CD14-positive monocyte (primary cell): ENCODE data around the gene EML1. TPM values are rescaled to one million over a fixed set of nuclear protein-coding genes. Genes with fewer than 3 reads are reported as not detected.

Source experiments
- DNase-seq, 3 donors: peaks; one replicate each; pipeline ENCODE4 v3.0.0-alpha.2; 2011 to 2022
- H2AFZ ChIP-seq: 2 replicates; pipeline ENCODE4 v1.6.0; 2012; ENCODE audit warnings: mild to moderate bottlenecking, low read depth, low read length, inconsistent platforms; ENCODE audit not compliant: insufficient read depth, poor library complexity, severe bottlenecking
- H3K27ac ChIP-seq, 2 donors: 1 replicate in 1 of 2; 2 replicates in 1 of 2; pipeline ENCODE4 v1.5.1; 2012 to 2013; ENCODE audit warnings: low read length in 2 of 2, control low read depth in 1 of 2, inconsistent platforms in 1 of 2, low read depth in 1 of 2, mild to moderate bottlenecking in 1 of 2
- H3K27me3 ChIP-seq, 2 donors: one replicate each; pipeline versions ENCODE4 v1.6.0 to v1.6.1; 2011 to 2013; ENCODE audit warnings: low read length in 2 of 2; ENCODE audit not compliant: control insufficient read depth in 2 of 2, insufficient read depth in 2 of 2
- H3K36me3 ChIP-seq, 2 donors: replicated peaks in 1 of 2; 1 replicate in 1 of 2; 2 replicates in 1 of 2; pipeline versions ENCODE4 v1.5.1 to v1.6.1; 2012 to 2013; ENCODE audit warnings: low read length in 2 of 2, control low read depth in 1 of 2, inconsistent platforms in 1 of 2, mild to moderate bottlenecking in 1 of 2; ENCODE audit not compliant: insufficient read depth in 2 of 2, control insufficient read depth in 1 of 2
- H3K4me1 ChIP-seq, 2 donors: 1 replicate in 1 of 2; 2 replicates in 1 of 2; pipeline versions ENCODE4 v1.5.1 to v1.6.1; 2012 to 2013; ENCODE audit warnings: low read length in 2 of 2, control low read depth in 1 of 2, inconsistent platforms in 1 of 2, mild to moderate bottlenecking in 1 of 2, moderate library complexity in 1 of 2; ENCODE audit not compliant: insufficient read depth in 2 of 2, control insufficient read depth in 1 of 2
- H3K4me2 ChIP-seq: replicated peaks from 2 replicates; pipeline ENCODE3; 2012; ENCODE audit warnings: low read length, moderate library complexity, mild to moderate bottlenecking; ENCODE audit not compliant: poor library complexity, severe bottlenecking; ENCODE audit errors: extremely low read depth
- H3K4me3 ChIP-seq, 3 experiments: fragments of 200-600 bp in 1 of 3; sonication (generic) in 1 of 3; replicated peaks in 1 of 3; 1 replicate in 2 of 3; 2 replicates in 1 of 3; pipeline ENCODE4 v1.5.1; 2011 to 2013; ENCODE audit warnings: low read length in 3 of 3, mild to moderate bottlenecking in 3 of 3, control low read depth in 2 of 3, low read depth in 2 of 3, inconsistent platforms in 1 of 3, moderate library complexity in 1 of 3
- H3K79me2 ChIP-seq: 2 replicates; pipeline ENCODE4 v1.6.0; 2012; ENCODE audit warnings: mild to moderate bottlenecking, control low read depth, inconsistent platforms, low read length, moderate library complexity; ENCODE audit not compliant: insufficient read depth
- H3K9ac ChIP-seq: 2 replicates; pipeline ENCODE4 v1.6.0; 2017; ENCODE audit warnings: low read length, mild to moderate bottlenecking; ENCODE audit not compliant: insufficient read depth, poor library complexity, severe bottlenecking
- H3K9me3 ChIP-seq, 2 donors: replicated peaks in 1 of 2; 1 replicate in 1 of 2; 2 replicates in 1 of 2; pipeline versions ENCODE4 v1.5.1 to v1.6.1; 2012 to 2013; ENCODE audit warnings: low read length in 2 of 2, control low read depth in 1 of 2; ENCODE audit not compliant: control insufficient read depth in 1 of 2, insufficient read depth in 1 of 2
- H4K20me1 ChIP-seq: 2 replicates; pipeline ENCODE4 v1.6.0; 2012; ENCODE audit warnings: mild to moderate bottlenecking, low read length, control low read depth, moderate library complexity; ENCODE audit not compliant: insufficient read depth
- H3K27ac Mint-ChIP-seq, 7 donors: one replicate each; pipeline ENCODE4 v1.8.0; 2020; ENCODE audit warnings: mild to moderate bottlenecking in 7 of 7, mixed read lengths in 7 of 7, moderate library complexity in 6 of 7, inconsistent platforms in 2 of 7
- H3K27me3 Mint-ChIP-seq, 3 donors: one replicate each; pipeline ENCODE4 v1.8.0; 2021 to 2022; ENCODE audit warnings: low read depth in 3 of 3, mild to moderate bottlenecking in 3 of 3, mixed read lengths in 3 of 3, moderate library complexity in 3 of 3, inconsistent platforms in 1 of 3
- H3K36me3 Mint-ChIP-seq, 2 donors: one replicate each; pipeline ENCODE4 v1.8.0; 2020; ENCODE audit warnings: mixed read lengths in 2 of 2, inconsistent platforms in 1 of 2, mild to moderate bottlenecking in 1 of 2
- H3K4me1 Mint-ChIP-seq: one replicate; pipeline ENCODE4 v1.8.0; 2020; ENCODE audit warnings: mild to moderate bottlenecking, mixed read lengths
- H3K4me3 Mint-ChIP-seq, 2 donors: one replicate each; pipeline ENCODE4 v1.8.0; 2020; ENCODE audit warnings: mild to moderate bottlenecking in 2 of 2, mixed read lengths in 2 of 2, moderate library complexity in 1 of 2
- H3K9me3 Mint-ChIP-seq, 7 donors: one replicate each; pipeline ENCODE4 v1.8.0; 2020 to 2022; ENCODE audit warnings: mixed read lengths in 7 of 7, mild to moderate bottlenecking in 6 of 7, moderate library complexity in 6 of 7, inconsistent platforms in 2 of 7
- WGBS: methylation state at CpG from one replicate; pipeline ENCODE4 v1.1.5; 2013; ENCODE audit warnings: missing lambda C conversion rate; ENCODE audit not compliant: insufficient coverage; 5-methylcytosine and 5-hydroxymethylcytosine counted together
- intact Hi-C, 2 donors: fragments of 100-400 bp; cut with micrococcal nuclease; formaldehyde crosslinking; loops; one replicate each; pipeline versions ENCODE4 v1.15.0 to v1.15.1; 2023
- polyA plus RNA-seq, 3 donors: library from polyadenylated mRNA; depleted of rRNA in 1 of 3; unstranded in 2 of 3; stranded (reverse) in 1 of 3; fragments of 300-500 nt in 2 of 3; fragments of >200 nt in 1 of 3; fragmentation: Illumina TruSeq in 2 of 3; gene quantifications; 1 replicate in 2 of 3; 2 replicates in 1 of 3; pipeline ENCODE4 v1.2.3, GENCODE V29; 2012 to 2021
- TF ChIP-seq, protein P1 (sequence below): fragments of 200-600 bp; IDR thresholded peaks from one replicate; pipeline ENCODE4 v1.8.0; 2022; ENCODE audit warnings: antibody characterized with exemption, mild to moderate bottlenecking

Gene EML1
- polyA plus RNA-seq, 3 donors: not detected

DNA sequence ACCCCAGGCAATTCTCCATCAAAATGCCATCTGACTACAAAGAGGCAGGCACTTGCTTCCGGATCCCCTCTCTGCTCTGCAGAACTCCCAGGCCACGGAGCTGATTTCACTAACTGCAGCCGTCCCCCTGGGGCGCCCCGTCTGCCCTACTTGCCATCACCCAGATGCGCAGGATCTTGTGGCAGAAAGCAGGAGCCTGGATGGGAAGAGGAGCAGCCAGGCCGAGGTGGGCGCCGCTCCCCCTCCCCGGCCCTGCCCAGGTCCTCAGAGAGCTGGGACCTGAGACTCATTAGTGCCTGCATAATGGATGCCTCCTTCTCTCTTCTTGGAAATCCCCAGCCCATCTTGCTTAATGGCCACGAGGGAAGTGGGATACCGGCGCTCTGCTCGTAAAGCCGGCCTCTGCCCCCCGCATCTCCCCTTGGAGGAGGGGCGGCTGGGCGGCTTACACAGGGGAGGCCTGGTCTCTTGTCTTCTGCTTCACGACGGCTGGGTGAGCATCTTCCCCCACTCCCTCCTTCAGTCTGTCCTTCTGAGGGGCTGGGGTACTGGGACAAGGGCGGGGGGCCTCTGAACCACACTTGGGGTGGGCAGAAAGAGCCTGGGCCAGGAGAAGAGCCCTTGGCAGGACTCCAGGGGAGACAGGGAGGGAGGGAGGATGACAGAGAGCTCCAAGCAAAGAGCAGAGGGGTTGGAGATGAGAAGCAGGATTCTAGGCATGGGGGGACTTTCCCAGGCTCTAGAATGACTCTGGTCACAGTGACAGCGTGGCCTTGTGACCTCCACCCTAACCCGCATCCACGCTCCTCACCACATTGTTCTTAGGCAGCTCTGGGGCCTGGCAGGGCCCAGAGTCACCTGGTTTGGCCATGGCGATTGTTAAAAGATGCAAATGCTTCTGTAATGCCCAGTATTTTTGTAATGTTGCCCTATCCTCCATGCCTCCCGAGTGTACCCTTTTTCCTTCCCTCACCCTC is 19.4 kb upstream of the EML1 start:
- H3K27me3 ChIP-seq: no peaks in the 10 kb centered on the region
- TF ChIP-seq, protein P1, sequence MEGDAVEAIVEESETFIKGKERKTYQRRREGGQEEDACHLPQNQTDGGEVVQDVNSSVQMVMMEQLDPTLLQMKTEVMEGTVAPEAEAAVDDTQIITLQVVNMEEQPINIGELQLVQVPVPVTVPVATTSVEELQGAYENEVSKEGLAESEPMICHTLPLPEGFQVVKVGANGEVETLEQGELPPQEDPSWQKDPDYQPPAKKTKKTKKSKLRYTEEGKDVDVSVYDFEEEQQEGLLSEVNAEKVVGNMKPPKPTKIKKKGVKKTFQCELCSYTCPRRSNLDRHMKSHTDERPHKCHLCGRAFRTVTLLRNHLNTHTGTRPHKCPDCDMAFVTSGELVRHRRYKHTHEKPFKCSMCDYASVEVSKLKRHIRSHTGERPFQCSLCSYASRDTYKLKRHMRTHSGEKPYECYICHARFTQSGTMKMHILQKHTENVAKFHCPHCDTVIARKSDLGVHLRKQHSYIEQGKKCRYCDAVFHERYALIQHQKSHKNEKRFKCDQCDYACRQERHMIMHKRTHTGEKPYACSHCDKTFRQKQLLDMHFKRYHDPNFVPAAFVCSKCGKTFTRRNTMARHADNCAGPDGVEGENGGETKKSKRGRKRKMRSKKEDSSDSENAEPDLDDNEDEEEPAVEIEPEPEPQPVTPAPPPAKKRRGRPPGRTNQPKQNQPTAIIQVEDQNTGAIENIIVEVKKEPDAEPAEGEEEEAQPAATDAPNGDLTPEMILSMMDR: no peak
- no peak overlapping the region for H3K4me3 ChIP-seq
- H3K4me1 ChIP-seq: no peaks in the 10 kb centered on the region
- H3K27ac ChIP-seq: no peak overlapping the region
- Mint-ChIP-seq H3K27ac (no peak overlapping the region), H3K27me3 (peaks cover 10 to 28% (median 16%) of the 10 kb centered on the region in 3 donors), H3K4me1 (peaks cover 6% of the 10 kb centered on the region), H3K9me3 (peaks cover 0 to 6% (median 2%) of the 10 kb centered on the region in 7 donors), H3K4me3 (no peak overlapping the region), H3K36me3 (no peaks in the 10 kb centered on the region)
- intact Hi-C loops: no loop called here
- H3K9ac ChIP-seq: no peak overlapping the region
- no peaks in the 10 kb centered on the region for H4K20me1 ChIP-seq
- H3K9me3 ChIP-seq: no peaks in the 10 kb centered on the region
- H3K79me2 ChIP-seq: no peaks in the 10 kb centered on the region
- H2AFZ ChIP-seq: no peak overlapping the region
- no peaks in the 10 kb centered on the region for H3K36me3 ChIP-seq
- H3K4me2 ChIP-seq: no peak overlapping the region
- 98% methylated on average over 11 of the region's 26 CpGs for WGBS
- no peak for DNase-seq

DNA sequence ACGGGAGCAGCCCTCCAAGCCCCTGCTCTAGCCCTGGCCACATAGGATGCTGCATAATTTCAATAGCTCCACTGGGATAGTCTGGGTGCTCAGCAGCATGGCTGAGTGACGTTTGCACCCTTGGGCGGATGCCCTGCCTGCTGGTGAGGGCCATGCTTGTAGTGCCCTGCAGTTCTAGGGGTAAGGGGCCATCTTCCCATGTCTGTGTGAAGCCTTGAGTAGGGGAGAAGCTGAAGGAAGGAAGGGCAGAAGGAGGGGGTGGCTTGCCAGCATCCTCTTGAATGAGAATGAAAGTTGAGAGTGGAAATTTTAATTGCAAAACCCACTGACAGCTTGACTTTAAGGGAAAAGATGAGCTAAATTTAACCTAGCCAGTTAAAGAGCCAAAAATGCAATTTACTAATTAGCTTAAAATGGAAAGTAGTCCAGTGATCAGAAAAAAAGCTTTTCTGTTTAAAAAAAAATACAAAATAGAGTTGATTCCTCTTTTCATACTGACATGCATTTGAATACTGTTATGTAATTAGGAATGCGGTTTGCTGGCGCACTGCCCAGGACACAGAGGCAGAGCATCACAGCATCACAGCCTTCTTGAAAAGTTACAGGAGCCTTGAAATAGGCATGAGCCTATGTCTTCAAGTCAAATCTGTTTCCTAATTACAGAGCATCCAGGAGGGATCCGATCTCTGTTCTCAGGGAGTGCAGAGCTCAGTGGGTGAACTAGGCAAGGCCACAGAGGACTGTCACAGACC is 18.5 kb upstream of the EML1 start:
- no peak overlapping the region for H3K4me3 ChIP-seq

More for the DNA sequence above, 18.5 kb upstream of the EML1 start:
- 88% methylated on average over 4 of the region's 6 CpGs for WGBS
- TF ChIP-seq, protein P1: no peak
- H3K27me3 Mint-ChIP-seq: peaks cover 10 to 28% (median 20%) of the 10 kb centered on the region in 3 donors
- no peak overlapping the region for H3K27ac Mint-ChIP-seq
- Histone ChIP-seq H2AFZ (no peak overlapping the region), H3K4me1 (no peaks in the 10 kb centered on the region), H4K20me1 (no peaks in the 10 kb centered on the region), H3K27me3 (no peaks in the 10 kb centered on the region), H3K4me2 (no peak overlapping the region), H3K79me2 (no peaks in the 10 kb centered on the region), H3K9me3 (peaks cover 0 to 4% of the 10 kb centered on the region in 2 donors), H3K27ac (no peak overlapping the region), H3K9ac (no peak overlapping the region), H3K36me3 (no peaks in the 10 kb centered on the region)
- intact Hi-C loops: no loop called here
- H3K4me1 Mint-ChIP-seq: peaks cover 6% of the 10 kb centered on the region
- H3K9me3 Mint-ChIP-seq: peaks cover under 1 to 15% (median 5%) of the 10 kb centered on the region in 7 donors
- H3K4me3 Mint-ChIP-seq: no peak overlapping the region
- no peaks in the 10 kb centered on the region for H3K36me3 Mint-ChIP-seq
- DNase-seq: no peak
